ENCODE measurements around the gene PRDM13. TPM values are rescaled to one million over a fixed set of nuclear protein-coding genes. Genes with fewer than 3 reads are reported as not detected.

The PRDM13 gene
- total and polyA plus RNA-seq, 2 of the 8 experiments (the other 6 are each of a cell fraction or from before 2014, with no cell fraction given): 0.05 to 0.09 TPM

GRCh38 chr6:99662616-99663015 lies 56.0 kb downstream of the PRDM13 start (continued):
- TF ChIP-seq RAD21 (IDR thresholded peaks at IDR 0.05 in 1 of 2, conservative IDR thresholded peaks at IDR 0.05 in 1 of 2; ENCODE audit: low read depth in 2 of 2, low read length in 2 of 2) (no peak), GTF2F1 (IDR thresholded peaks at IDR 0.05; ENCODE audit: borderline replicate concordance, low read depth, low read length) (no peak)

Small RNA genes lying within 50 kb of the gene (small RNA-seq; reads per million reads assigned to genes)
- gene RF00019 (ENCODE audit: insufficient read depth): not detected

Other genes starting within 250 kb of the PRDM13 start
- 16.2 and 16.6 TPM in 2 replicates for gene COQ3, start 212.6 kb upstream of the PRDM13 start, total RNA-seq (2021; fragmentation: NEBNext Ultra II Directional; extraction: Animal tissue kit (Norgen Biotek cat#: 25700))
- gene COQ3, start 212.6 kb upstream of the PRDM13 start, polyA plus RNA-seq (2011; rRNA removed): 5.4 and 8.4 TPM in 2 replicates
- gene PNISR, start 181.5 kb upstream of the PRDM13 start, total RNA-seq (2021; fragmentation: NEBNext Ultra II Directional; extraction: Animal tissue kit (Norgen Biotek cat#: 25700)): 122 and 134 TPM in 2 replicates
- 40.2 and 41.1 TPM in 2 replicates for gene PNISR, start 181.5 kb upstream of the PRDM13 start, polyA plus RNA-seq (2011; rRNA removed)
- 24.3 and 25.5 TPM in 2 replicates for gene USP45, start 91.4 kb upstream of the PRDM13 start, total RNA-seq (2021; fragmentation: NEBNext Ultra II Directional; extraction: Animal tissue kit (Norgen Biotek cat#: 25700))
- 4.2 and 5.8 TPM in 2 replicates for gene USP45, start 91.4 kb upstream of the PRDM13 start, polyA plus RNA-seq (2011; rRNA removed)
- 94.5 and 107 TPM in 2 replicates for gene CCNC, start 38.2 kb upstream of the PRDM13 start, total RNA-seq (2021; fragmentation: NEBNext Ultra II Directional; extraction: Animal tissue kit (Norgen Biotek cat#: 25700))
- 20.1 and 45.4 TPM in 2 replicates for gene CCNC, start 38.2 kb upstream of the PRDM13 start, polyA plus RNA-seq (2011; rRNA removed)